T-cell (primary cell): Measurements from ENCODE around the gene CCDC74B. TPM values are rescaled to one million over a fixed set of nuclear protein-coding genes. Genes with fewer than 3 reads are reported as not detected.

ENCODE experiments used
- total RNA-seq, 35 experiments: library from RNA in 6 of 35; stranded (reverse) in 6 of 35; fragments of 120-200 nt in 1 of 35; gene quantifications; one replicate each; pipeline versions ENCODE4 v1.2.1 to v1.2.4 and lab custom pipeline; 2013 to 2026

Gene CCDC74B
- total RNA-seq, 5 donors from 2014 or later (not counting 1 experiment from before 2014, with no cell fraction given) = 0.42 to 2.0 (median 0.78) TPM; not detected in 1

Other genes with a start within 250 kb of the CCDC74B start
- gene RAB6C, start 165.4 kb downstream of the CCDC74B start, total RNA-seq = not detected
- gene POTEF, start 15.9 kb downstream of the CCDC74B start, total RNA-seq = not detected
- gene SMPD4, start 36.5 kb upstream of the CCDC74B start, total RNA-seq = 10 to 100 TPM; 56.3 to 75.7 (median 62.9) TPM
- gene MZT2B, start 37.1 kb upstream of the CCDC74B start, total RNA-seq = 100 to 1,000 TPM; 195 to 294 (median 281) TPM
- gene TUBA3E, start 53.3 kb upstream of the CCDC74B start, total RNA-seq = not detected
- 10 to 100 TPM; 70.7 to 93.7 (median 86.9) TPM for gene IMP4, start 197.8 kb upstream of the CCDC74B start, total RNA-seq
- gene PTPN18, start 210.9 kb upstream of the CCDC74B start, total RNA-seq = 10 to 100 TPM; 42.3 to 67.6 (median 58.2) TPM